GM18858 (cell line): ENCODE measurements around the gene ADAMTSL3.

Experiments
- ATAC-seq: cut with Tn5 transposase; IDR thresholded peaks from one replicate; pipeline ENCODE4 v1.9.1; 2021; ENCODE audit not compliant: unreplicated experiment

The ADAMTSL3 gene

DNA sequence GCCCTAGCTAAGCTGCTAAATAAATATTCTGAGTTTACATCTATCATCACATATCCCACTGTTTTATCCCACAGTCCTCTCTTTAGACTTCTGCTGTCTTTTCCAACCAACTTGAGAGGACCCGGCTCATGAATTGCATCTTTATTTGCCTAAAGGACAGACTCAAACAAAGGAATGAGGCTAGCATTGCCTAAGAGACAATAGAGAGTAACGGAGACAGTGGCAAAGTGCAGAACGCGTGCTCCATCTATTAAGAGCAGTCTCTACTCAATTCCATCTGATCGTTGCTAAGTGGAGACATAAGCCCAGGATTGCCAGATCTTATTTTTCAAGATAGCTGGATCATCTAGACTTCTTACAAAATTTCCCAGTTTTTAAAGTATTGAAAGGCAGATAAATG, 2.3 kb downstream of the ADAMTSL3 start:
- no peak for ATAC-seq

DNA sequence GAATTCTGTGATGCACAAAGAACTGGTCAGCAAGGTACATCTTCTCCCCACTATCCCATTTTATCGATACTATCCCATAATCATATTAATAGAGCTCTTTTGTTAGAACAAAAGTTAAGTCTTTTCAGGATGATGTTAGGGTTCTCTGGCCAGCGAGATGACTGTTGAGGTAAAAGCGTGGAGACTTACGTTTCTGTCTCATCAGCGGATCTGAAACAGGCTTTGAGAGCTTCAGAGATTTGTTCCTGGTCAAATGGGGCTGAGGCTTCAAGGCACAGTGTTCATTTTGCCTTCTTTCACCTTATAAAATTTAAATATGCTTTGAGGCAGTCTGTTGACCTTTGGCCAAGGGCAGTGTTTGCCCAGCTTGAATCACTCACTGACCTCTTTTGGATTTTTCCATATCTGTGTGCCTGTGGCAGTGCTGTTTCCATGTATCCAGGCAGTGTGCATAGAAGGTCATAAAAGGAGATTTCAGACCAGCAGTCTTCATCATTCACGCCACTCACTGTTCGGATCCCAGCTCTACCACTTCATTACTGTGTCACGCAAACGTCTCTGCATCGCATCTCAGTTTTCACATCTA, 3.1 kb downstream of the ADAMTSL3 start:
- ATAC-seq: no peak

DNA sequence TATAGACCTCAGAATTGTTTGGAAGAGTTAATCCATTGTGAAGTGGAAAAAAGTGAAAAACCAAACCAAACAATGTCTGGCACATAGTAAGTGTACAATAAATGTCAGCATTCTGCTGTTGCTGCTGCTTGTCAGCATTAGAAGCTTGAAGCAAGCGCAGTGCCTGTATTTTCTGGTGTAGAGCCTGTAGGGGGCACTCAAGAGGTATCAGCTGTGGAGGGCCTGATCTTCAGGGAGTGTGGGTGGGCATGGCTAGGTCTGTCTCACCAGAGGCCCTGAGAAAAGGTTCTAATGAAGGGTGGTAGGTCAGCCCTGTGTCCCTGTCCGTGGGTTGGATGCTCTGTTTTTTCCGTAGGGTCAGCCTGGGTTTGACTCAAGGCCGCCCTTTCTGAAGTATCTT, 3.6 kb downstream of the ADAMTSL3 start:
- ATAC-seq: no peak

DNA sequence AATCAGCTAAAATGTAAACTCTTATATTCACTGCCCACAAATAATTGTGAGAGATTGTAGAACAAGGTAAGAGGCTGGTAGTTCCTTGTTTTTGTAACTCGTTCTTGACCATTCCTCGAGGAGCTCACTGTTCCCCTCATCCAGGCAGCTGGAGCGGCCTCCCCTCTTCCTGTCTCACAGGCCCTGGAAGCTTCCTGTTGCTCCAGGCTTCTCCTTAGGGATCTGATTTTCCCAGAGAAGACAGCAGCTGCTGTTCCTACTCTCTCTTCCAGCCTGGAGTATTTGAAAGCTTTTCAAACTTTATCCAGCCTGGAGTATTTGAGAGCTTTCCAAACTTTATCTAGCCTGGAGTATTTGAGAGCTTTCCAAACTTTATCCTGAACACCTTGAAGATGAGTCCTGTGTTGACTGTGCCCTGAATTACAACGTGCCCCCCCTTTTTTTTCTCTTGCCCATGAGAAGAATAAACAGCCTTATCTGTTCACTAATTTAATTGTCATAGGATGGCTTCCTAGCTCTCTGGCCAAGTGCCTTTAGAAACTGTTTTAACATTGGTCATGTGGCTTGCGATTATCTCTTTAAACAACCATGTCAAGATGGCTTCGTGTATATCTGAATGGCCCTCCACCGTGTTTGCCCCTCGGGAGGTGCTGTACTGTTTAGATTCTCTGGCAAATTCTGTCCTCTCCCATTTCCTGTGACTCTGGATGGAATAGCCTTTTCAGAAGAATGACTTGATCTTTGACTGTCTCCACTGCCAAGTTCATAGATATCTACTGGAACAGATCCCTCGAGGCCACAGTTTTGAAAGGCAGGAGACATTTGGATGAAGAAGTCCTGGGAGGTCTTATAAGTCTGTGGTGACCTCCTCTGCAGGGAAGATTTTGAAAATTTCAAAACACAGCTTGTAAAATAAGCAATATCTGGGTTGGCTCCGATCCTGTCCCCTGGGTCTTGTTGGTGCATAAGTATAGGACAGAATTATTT, 4.8 kb downstream of the ADAMTSL3 start:
- no peak for ATAC-seq

DNA sequence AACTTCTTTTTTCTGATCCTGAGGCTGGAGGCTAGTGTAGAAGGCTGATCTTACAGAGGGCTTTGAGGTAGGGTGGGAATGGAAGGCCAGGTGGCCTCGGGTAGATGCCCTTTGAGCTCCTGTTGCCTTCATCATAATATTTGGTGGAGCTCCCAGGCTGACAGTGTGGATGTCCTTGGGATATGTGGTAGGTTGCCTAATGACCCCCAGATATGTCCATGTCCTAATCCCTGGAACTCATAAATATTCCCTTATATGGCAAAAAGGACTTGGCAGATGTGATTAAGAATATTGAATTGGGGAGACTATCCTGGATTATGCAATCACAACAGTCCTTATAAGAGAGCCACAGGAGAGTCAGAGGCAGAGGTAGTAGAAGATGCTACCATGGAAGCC, 5.5 kb downstream of the ADAMTSL3 start:
- no peak for ATAC-seq

DNA sequence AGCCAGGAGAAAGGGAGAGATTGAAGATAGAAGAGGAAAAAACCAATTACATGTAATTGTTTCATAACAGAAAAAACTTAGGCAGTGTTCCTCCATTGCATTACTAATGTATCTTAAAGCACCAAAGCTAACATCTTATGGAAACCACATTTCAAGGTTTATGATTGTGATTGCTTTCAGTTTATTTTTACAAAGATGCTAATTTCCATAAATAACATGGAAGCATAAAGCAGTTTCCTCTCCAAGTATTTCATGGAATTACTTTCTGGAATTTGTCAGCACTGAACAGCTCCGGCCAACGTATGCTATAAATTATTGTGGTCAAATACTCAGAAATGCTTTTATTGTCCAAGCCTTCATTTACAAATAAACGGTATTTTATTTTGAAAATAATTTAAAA, 11.6 kb downstream of the ADAMTSL3 start:
- ATAC-seq: no peak

DNA sequence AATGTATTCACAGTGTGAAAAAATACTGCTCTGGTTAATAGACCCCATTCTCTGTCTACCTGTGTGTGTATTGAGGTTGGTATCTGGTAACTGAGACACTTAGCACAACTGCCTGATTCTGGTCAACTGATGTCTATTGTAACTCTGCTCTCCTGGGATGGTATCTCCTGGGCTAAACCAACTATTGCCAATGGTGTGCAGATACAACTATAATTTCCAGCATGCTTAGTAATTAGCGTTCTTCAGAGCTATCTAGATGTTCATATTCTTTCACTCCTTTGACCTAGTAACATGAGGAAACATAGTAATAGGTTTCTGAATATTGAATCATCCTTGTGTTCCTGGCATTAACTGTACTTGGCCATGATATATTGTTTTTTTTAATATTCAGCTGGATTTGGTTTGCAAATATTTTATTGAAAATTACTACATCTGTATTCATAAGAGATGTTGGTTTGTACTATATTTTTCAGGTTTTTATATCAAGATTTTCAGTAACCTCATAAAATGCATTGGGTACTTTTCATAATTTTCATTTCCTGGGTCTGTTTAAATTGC, 16.8 kb downstream of the ADAMTSL3 start:
- ATAC-seq: no peak

DNA sequence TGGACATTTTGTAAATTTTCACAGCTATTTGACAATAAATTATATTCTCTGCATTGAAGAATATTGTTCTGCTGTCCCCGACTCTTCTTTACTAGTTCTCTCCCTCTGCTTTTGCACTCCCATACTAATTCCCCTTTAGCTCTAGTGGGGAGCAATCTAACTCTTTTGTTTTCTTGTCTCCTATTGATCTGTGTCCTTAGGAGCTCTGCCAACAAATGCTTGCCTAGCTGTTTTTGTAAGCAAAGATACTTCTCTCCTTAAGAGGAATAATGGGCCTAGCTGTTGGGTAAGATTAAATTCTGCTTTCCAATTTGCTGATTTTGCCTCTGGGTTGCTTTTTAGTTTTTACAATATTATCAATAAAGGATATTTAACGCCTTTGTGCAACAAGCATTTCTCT, 17.7 kb downstream of the ADAMTSL3 start:
- no peak for ATAC-seq

DNA sequence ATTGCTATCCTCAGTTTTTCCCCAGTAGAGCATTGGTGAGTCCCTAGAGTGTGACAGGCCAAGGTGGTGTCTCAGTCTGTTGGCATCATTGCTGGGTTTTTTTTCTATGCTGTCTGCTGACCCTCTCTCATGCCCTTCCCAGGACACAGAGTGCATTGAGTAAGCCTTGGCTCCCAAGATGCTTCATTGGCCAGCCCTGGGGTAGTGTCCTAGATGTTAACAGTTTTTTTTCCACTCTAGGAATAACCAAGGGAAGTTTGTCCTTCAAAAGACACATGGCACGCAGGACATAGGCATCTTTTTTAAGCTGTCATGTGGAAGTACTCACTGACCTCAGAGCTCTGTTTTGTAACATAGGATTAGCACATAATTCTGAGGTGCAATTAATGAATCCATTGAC, 19.5 kb downstream of the ADAMTSL3 start:
- no peak for ATAC-seq

DNA sequence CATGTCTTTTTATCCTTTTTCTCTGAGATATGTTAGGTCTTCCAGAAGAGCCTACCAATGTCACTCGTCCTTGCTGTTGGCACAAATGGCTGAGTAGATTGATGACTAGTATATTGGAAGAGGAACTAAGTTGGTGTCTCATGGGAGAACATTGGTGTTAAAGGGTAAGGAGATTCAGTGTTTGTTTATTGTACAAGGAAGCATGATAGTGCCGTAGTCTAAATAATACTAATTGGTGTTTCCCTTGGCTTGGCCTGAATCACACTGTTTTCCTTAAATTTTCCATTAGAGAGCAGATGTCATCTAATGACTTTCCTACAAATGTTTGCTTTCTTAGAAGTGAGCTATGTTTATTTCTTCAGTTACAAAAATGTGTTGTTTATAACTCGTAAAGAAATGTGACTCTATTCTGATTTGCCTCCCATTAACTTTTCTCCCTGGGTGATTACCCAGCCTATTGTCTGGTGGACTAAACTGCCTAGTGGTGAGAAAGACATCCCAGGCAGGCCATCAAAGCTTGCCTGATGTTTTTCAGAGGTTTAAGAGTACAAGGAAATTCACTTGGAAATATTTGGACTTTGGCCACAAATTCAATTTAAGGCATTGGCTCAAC, 28.7 kb downstream of the ADAMTSL3 start:
- no peak for ATAC-seq

DNA sequence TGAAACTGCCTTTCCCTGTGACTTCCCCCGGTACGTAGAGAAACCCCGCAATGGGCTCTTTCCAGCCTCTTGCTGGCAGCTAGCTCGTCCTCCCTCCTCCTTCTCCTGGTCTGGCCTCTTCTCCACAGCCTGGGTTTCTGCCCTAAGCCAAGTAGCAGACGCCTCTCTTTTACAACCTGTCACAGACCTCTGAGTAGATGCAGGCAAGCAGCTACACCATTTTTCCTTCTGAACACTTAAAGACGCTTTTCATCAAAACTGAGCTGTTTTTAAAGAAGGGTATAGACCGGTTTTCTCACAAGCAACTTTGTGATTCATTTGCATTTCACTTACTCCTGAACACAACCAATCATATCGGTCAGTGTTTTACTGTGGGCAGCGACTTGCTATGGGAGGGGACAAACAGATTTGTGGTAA, 32.0 kb downstream of the ADAMTSL3 start:
- no peak for ATAC-seq

DNA sequence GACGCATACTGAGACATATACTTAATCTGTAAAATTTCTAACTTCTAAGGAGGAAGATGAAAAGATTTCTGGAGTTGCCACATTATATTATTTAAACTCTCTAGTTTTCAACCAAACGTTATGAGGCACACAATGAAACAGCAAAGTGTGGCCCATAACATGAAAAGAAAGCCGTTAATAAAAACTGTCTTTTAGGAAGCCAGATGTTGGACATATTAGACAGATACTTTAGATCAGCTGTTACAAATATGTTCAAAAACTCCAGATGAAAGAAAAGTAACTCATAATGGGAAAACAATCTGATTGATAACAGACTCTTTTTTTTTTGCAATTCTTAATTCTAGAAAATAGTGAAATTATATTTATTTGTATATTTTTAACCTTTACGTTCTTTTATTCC, 34.3 kb downstream of the ADAMTSL3 start:
- no peak for ATAC-seq

DNA sequence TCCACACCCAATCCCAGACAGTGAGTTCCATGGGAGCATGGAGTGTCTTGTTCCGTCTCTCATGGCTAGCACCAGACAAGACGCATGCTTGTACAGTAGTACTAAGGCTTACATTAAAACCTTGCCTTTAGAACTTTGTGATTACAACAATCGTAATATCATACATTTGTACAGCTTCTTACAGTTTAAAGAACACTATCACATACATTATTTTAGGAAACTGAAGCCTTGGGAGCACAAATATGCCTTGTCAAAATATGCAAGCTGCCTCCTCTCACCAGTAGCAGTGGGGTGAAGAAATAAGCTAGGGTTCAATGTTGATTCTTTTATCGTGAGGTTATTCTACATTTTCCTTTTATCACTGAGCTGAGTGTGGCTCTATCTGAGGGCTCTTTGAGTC, 36.8 kb downstream of the ADAMTSL3 start:
- ATAC-seq: no peak

DNA sequence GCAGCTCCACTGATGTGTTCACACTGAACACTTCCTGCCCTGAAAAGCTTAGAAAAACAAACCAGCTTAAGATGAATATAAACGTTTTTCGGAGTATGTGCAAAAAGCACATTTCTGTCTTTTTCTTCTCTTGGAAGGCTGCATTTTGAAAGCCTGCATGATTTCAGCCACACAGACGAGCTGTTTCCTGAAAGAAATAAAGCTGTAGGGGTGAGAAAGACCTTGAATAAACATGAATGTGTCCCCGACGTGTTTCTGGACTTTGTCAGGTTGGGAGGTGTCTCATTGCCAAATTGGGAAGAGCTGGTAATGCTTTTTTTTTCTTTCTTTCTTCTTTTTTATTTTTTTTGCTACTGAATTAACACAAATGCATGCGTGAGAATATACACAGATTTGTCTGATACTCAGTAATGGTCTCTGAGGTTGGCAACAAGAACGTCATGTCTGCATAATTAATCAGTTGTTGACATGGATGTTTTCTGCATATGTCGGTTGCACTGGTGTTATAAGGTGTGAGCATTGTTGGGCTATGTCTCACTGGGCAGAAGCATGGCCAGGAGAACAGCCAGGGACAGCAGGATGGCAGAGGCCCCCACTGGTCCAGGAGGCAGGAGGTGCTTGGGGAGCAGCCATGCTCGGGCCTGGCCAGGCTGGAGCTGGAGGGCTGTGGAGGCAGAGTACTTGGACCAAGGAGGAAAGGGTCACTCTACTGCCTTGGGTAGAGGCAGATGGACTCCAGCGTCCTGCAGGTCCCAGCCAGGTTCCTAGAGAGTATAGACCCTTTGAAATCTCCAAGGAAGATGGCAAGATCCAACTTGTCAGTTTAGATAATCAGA, 39.0 kb downstream of the ADAMTSL3 start:
- ATAC-seq: no peak

DNA sequence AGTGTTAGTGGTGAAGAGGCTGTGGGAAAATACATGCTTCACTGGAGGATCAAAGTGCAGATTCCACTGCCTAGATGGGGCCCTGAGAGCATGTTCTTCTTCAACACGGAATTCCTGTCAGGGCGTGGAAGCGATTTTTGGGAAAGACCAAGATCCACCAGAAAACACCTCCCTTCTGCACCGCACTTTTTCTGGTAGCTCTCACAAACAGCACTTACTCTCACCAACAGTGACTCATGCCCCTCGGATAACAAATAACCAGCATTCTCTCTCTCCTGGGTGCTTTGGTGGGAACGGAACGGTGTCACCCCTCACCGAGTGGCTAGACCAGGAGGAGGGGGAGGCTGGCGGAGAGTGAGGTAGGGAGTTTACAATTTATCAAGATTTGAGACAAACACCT, 40.1 kb downstream of the ADAMTSL3 start:
- no peak for ATAC-seq

DNA sequence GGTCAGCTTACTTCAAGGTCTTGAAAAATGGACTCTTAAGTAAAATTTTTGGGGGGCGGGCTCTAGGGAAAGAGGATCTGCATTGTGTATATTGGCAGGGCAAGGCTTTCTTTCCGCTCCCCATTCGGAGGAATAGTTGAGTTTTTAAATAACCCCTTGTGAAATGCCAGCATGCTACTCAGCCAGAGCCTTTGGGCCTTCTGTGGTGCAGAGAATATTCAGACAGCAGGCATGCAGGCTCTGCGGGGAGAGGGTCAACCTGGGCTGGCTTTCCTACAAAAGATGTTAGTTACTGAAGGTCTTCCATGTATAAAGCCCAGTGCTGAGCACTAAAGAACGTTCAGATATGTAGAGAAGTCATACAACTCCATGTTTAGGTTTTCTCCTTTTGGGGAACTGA, 40.6 kb downstream of the ADAMTSL3 start:
- no peak for ATAC-seq

DNA sequence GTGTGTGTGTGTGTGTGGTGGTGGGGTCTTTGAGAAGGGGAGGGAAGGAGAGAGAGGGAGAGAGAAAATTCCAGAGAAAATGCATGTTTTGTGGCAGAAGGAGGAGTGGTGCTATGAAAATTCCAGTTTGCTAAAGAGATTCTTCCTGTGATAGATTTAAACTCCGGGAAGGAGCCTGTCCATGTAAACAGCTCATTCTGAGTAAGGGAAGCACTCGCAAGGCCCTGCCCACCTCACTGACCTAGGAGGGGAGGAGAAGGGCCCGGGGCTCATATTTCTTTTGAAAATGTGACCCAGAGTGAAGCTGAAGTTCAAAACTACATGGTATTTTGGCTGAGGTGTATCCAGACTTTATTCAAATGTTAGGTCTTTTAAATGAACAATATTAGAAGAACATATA, 41.3 kb downstream of the ADAMTSL3 start:
- no peak for ATAC-seq

DNA sequence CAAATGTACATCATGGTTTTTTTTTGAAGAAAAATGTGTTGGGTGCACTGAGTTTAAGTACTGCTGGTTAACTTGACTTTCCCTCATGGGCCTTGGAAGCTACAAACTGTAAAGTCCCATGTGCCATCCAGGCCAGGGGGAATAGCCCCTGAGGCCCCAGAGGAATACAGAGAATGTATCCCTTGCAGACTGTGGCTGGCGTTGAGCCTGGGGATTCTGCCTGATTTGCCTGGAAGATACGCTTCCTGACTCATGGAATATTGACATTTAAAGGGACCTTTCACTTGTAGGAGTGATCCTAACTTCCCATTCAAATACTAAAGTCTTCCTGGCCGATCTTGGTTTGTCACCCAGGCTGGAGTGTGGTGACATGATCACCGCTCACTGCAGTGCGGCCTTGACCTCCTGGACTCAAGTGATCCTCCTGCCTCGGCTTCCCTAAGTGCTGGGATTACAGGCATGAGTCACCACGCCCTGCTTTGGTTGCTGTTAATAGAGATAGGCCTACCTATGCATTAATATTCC, 42.0 kb downstream of the ADAMTSL3 start:
- no peak for ATAC-seq

DNA sequence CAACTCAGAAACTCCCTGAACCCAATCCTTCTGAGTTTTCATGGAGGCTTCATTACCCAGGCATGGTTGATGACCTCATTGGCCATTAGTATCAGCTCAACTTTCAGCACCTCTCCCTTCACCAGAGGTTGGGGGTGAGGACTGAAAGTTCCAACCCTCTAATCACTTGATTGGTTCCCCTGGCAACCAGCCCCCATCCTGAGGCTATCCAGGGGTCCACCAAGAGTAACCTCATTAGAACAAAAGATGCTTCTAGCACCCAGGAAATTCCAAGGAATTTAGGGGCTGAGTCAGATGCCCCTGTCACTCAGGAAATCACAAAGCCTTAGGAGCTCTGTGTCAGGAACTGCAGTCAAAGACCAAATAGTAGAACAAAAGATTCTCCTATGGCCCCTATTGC, 43.8 kb downstream of the ADAMTSL3 start:
- no peak for ATAC-seq

DNA sequence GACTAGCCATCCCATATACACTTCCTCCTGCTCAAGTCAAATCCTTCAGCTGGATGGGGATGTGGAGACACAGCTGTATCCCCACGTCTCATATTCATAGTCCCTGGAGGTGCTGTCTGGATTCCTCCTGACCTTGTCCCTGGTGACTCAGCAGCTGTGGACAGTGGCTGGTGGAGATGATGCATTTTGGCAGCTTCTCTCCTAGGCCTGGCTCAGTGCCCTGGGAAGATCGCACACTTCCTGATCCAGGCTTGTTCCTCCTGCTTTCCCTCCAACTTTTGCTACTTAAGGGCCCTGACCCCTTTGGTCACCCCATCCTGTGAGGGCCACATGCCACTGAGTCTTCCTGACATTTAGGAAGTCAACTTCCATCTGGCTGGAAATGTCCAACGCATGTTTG, 44.4 kb downstream of the ADAMTSL3 start:
- ATAC-seq: no peak

DNA sequence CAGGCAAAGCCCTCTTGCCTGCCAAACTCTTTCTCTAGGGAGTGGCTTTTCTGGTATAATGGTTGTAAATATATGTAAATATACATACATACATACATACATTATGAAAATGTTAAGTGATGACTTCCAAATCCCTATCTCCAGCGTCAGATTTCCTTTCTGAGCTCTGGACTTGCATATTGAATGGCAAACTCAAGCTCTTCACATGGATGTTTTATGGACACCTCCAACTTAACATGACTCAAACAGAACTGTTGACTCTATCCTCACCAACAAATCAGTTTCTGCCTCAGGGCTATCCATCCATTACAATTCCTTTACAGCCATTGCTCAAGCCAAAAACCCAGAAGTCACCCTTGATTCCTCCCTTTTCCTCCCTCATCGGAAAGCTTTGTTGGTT, 45.1 kb downstream of the ADAMTSL3 start:
- ATAC-seq: no peak
